NT2/D1 (cell line): Measurements from ENCODE around the gene IMPDH2.

Experiments
- DNase-seq: peaks from one replicate; pipeline ENCODE4 v3.0.0-alpha.2; 2011; ENCODE audit warnings: low read depth, low spot score
- H3K27me3 ChIP-seq: 2 replicates; pipeline ENCODE4 v1.6.0; 2011; ENCODE audit warnings: mild to moderate bottlenecking; ENCODE audit not compliant: insufficient read length, insufficient read depth
- H3K36me3 ChIP-seq: 2 replicates; pipeline ENCODE4 v1.6.1; 2011; ENCODE audit warnings: mild to moderate bottlenecking, low read length, mixed read lengths; ENCODE audit not compliant: insufficient read depth, insufficient read length
- H3K4me1 ChIP-seq: 2 replicates; pipeline ENCODE4 v1.5.1; 2011; ENCODE audit not compliant: insufficient read depth, insufficient read length
- H3K4me3 ChIP-seq: 2 replicates; pipeline ENCODE4 v1.5.1; 2011; ENCODE audit warnings: low read depth; ENCODE audit not compliant: insufficient read length
- H3K9ac ChIP-seq: 2 replicates; pipeline ENCODE4 v1.6.0; 2011; ENCODE audit warnings: low read depth; ENCODE audit not compliant: insufficient read length
- H3K9me3 ChIP-seq: 2 replicates; pipeline ENCODE4 v1.5.1; 2011; ENCODE audit warnings: mild to moderate bottlenecking, low read length; ENCODE audit not compliant: insufficient read depth
- SUZ12 ChIP-seq: IDR thresholded peaks from 2 replicates; pipeline ENCODE4 v1.6.1; 2011; ENCODE audit not compliant: insufficient read length, insufficient read depth; ENCODE audit errors: extremely low read depth
- YY1 ChIP-seq: IDR thresholded peaks from 2 replicates; pipeline ENCODE4 v1.6.1; 2011; ENCODE audit not compliant: insufficient read length, insufficient read depth
- ZNF274 ChIP-seq: IDR thresholded peaks from 2 replicates; pipeline ENCODE4 v1.6.1; 2011; ENCODE audit warnings: mild to moderate bottlenecking, low read depth, low read length

IMPDH2 gene

GRCh38 chr3:49017229-49017970 is 11.8 kb downstream of the IMPDH2 start:
- Histone ChIP-seq H3K27me3 (no peaks in the 10 kb centered on the region), H3K9ac (peak overlapping the region; percentile 91), H3K4me3 (peak overlapping the region; percentile 81), H3K36me3 (peaks cover 47% of the 10 kb centered on the region), H3K4me1 (peaks cover 23% of the 10 kb centered on the region), H3K9me3 (no peaks in the 10 kb centered on the region)
- no peak for DNase-seq
- no peak for TF ChIP-seq SUZ12
- no peak for TF ChIP-seq YY1

- Histone ChIP-seq H3K4me1 (peaks cover 23% of the 10 kb centered on the region), H3K27me3 (no peaks in the 10 kb centered on the region), H3K9me3 (no peaks in the 10 kb centered on the region), H3K9ac (peak overlapping the region; percentile 91), H3K4me3 (no peak overlapping the region), H3K36me3 (peaks cover 55% of the 10 kb centered on the region)
- no peak for TF ChIP-seq YY1
- TF ChIP-seq ZNF274: no peak
- no peak for TF ChIP-seq SUZ12
- DNase-seq: no peak
These were observed 12.6 kb downstream of the IMPDH2 start for GRCh38 chr3:49016414-49017228.

- H3K27me3 ChIP-seq: no peaks in the 10 kb centered on the region
- peaks cover 23% of the 10 kb centered on the region for H3K4me1 ChIP-seq
- no peak overlapping the region for H3K4me3 ChIP-seq
- H3K9ac ChIP-seq: no peak overlapping the region
- DNase-seq: no peak
- no peaks in the 10 kb centered on the region for H3K9me3 ChIP-seq
- peaks cover 59% of the 10 kb centered on the region for H3K36me3 ChIP-seq
- TF ChIP-seq SUZ12 (no peak), YY1 (no peak), ZNF274 (no peak)
These were observed 13.4 kb downstream of the IMPDH2 start for GRCh38 chr3:49015765-49016164.

GRCh38 chr3:49015072-49015471 is 14.1 kb downstream of the IMPDH2 start:
- TF ChIP-seq ZNF274 (no peak), YY1 (no peak), SUZ12 (no peak)
- Histone ChIP-seq H3K27me3 (no peaks in the 10 kb centered on the region), H3K4me3 (no peak overlapping the region), H3K36me3 (peaks cover 62% of the 10 kb centered on the region), H3K4me1 (peaks cover 23% of the 10 kb centered on the region), H3K9me3 (no peaks in the 10 kb centered on the region), H3K9ac (no peak overlapping the region)
- DNase-seq: no peak

- TF ChIP-seq ZNF274: no peak
- TF ChIP-seq SUZ12: no peak
- no peak for TF ChIP-seq YY1
- Histone ChIP-seq H3K4me3 (no peak overlapping the region), H3K27me3 (no peaks in the 10 kb centered on the region), H3K4me1 (peaks cover 23% of the 10 kb centered on the region), H3K9ac (no peak overlapping the region), H3K36me3 (peaks cover 71% of the 10 kb centered on the region), H3K9me3 (no peaks in the 10 kb centered on the region)
- no peak for DNase-seq
These were observed 15.2 kb downstream of the IMPDH2 start for GRCh38 chr3:49013738-49014660.

- Histone ChIP-seq H3K27me3 (no peaks in the 10 kb centered on the region), H3K36me3 (peaks cover 76% of the 10 kb centered on the region), H3K9ac (no peak overlapping the region), H3K4me3 (no peak overlapping the region), H3K9me3 (no peaks in the 10 kb centered on the region), H3K4me1 (peaks cover 23% of the 10 kb centered on the region)
- no peak for DNase-seq
- no peak for TF ChIP-seq SUZ12
- no peak for TF ChIP-seq YY1
- no peak for TF ChIP-seq ZNF274
These were observed 16.0 kb downstream of the IMPDH2 start for GRCh38 chr3:49013113-49013737.
